Mesenchymal stem cell (in vitro differentiated cells and primary cell): ENCODE results near the gene MRPL20.

ENCODE experiments used
- DNase-seq: peaks from one replicate; pipeline ENCODE4 v3.0.0-alpha.2; 2013
- H2AFZ ChIP-seq: one replicate; pipeline ENCODE4 v1.6.1; 2013; ENCODE audit warnings: low read depth, mild to moderate bottlenecking, control low read depth, inconsistent platforms, low read length, moderate library complexity
- H2AK5ac ChIP-seq: 2 replicates; pipeline ENCODE4 v1.6.1; 2013; ENCODE audit warnings: low read length, moderate library complexity, mild to moderate bottlenecking, inconsistent platforms; ENCODE audit not compliant: severe bottlenecking
- H2BK120ac ChIP-seq: one replicate; pipeline ENCODE4 v1.6.1; 2013; ENCODE audit warnings: low read depth, mild to moderate bottlenecking, inconsistent platforms, low read length, moderate library complexity
- H2BK12ac ChIP-seq, 2 experiments: one replicate each; pipeline ENCODE4 v1.6.1; 2013; ENCODE audit warnings: inconsistent platforms in 2 of 2, low read length in 2 of 2, mild to moderate bottlenecking in 2 of 2, moderate library complexity in 2 of 2, control low read depth in 1 of 2
- H2BK15ac ChIP-seq: one replicate; pipeline ENCODE4 v1.6.1; 2013; ENCODE audit warnings: mild to moderate bottlenecking, low read depth, inconsistent platforms; ENCODE audit not compliant: poor library complexity, severe bottlenecking
- H2BK5ac ChIP-seq: 2 replicates; pipeline ENCODE4 v1.6.1; 2013; ENCODE audit warnings: low read depth, mild to moderate bottlenecking, low read length, control low read depth, inconsistent platforms; ENCODE audit not compliant: poor library complexity, severe bottlenecking
- H3K14ac ChIP-seq, 2 experiments: one replicate each; pipeline ENCODE4 v1.6.1; 2013; ENCODE audit warnings: inconsistent platforms in 2 of 2, low read length in 2 of 2, control low read depth in 1 of 2, mild to moderate bottlenecking in 1 of 2, moderate library complexity in 1 of 2
- H3K18ac ChIP-seq, 2 experiments: one replicate each; pipeline ENCODE4 v1.6.1; 2013; ENCODE audit warnings: inconsistent platforms in 2 of 2, low read length in 2 of 2, control low read depth in 1 of 2, low read depth in 1 of 2, mild to moderate bottlenecking in 1 of 2
- H3K23ac ChIP-seq, 2 experiments: one replicate each; pipeline ENCODE4 v1.6.1; 2013; ENCODE audit warnings: inconsistent platforms in 2 of 2, low read length in 2 of 2, mild to moderate bottlenecking in 2 of 2, moderate library complexity in 2 of 2, control low read depth in 1 of 2
- H3K27ac ChIP-seq: 2 replicates; pipeline ENCODE4 v1.5.1; 2013; ENCODE audit warnings: mild to moderate bottlenecking, moderate library complexity, low read length, control low read depth, inconsistent platforms; ENCODE audit not compliant: poor library complexity, severe bottlenecking
- H3K27me3 ChIP-seq, 2 experiments: 2 replicates each; pipeline versions ENCODE4 v1.6.1 to v1.7.0; 2013; ENCODE audit warnings: low read length in 2 of 2, mild to moderate bottlenecking in 2 of 2, moderate library complexity in 2 of 2, control low read depth in 1 of 2, inconsistent platforms in 1 of 2; ENCODE audit not compliant: control insufficient read depth in 1 of 2, insufficient read depth in 1 of 2
- H3K36me3 ChIP-seq, 2 experiments: 2 replicates each; pipeline versions ENCODE4 v1.6.1 to v1.7.0; 2013; ENCODE audit warnings: low read length in 2 of 2, control low read depth in 1 of 2, inconsistent platforms in 1 of 2, low read depth in 1 of 2, mild to moderate bottlenecking in 1 of 2; ENCODE audit not compliant: insufficient read depth in 2 of 2, control insufficient read depth in 1 of 2
- H3K4ac ChIP-seq, 2 experiments: one replicate each; pipeline ENCODE4 v1.6.1; 2013; ENCODE audit warnings: inconsistent platforms in 2 of 2, low read length in 2 of 2, mild to moderate bottlenecking in 2 of 2, moderate library complexity in 2 of 2, control low read depth in 1 of 2, low read depth in 1 of 2
- H3K4me1 ChIP-seq: 2 replicates; pipeline ENCODE4 v1.6.1; 2013; ENCODE audit warnings: low read depth, low read length, control low read depth; ENCODE audit not compliant: control insufficient read depth, insufficient read depth
- H3K4me2 ChIP-seq: 2 replicates; pipeline ENCODE4 v1.6.1; 2013; ENCODE audit warnings: low read length, mild to moderate bottlenecking, inconsistent platforms; ENCODE audit not compliant: poor library complexity, severe bottlenecking
- H3K4me3 ChIP-seq, 2 experiments: 2 replicates each; pipeline versions ENCODE4 v1.5.1 to v1.7.0; 2013; ENCODE audit warnings: low read length in 2 of 2, mild to moderate bottlenecking in 2 of 2, control low read depth in 1 of 2, low read depth in 1 of 2; ENCODE audit not compliant: insufficient read depth in 1 of 2
- H3K79me1 ChIP-seq: replicated peaks from 2 replicates; pipeline ENCODE4 v1.6.1; 2013; ENCODE audit warnings: mild to moderate bottlenecking, control low read depth, low read length, inconsistent platforms; ENCODE audit not compliant: poor library complexity, severe bottlenecking
- H3K9ac ChIP-seq: 2 replicates; pipeline ENCODE4 v1.7.0; 2013; ENCODE audit warnings: mild to moderate bottlenecking, low read length, moderate library complexity
- H3K9me3 ChIP-seq: 2 replicates; pipeline ENCODE4 v1.7.0; 2013; ENCODE audit warnings: mild to moderate bottlenecking, low read length; ENCODE audit not compliant: control insufficient read depth
- H4K8ac ChIP-seq: one replicate; pipeline ENCODE4 v1.6.1; 2013; ENCODE audit warnings: inconsistent platforms, mild to moderate bottlenecking, low read length, moderate library complexity
- H4K91ac ChIP-seq: one replicate; pipeline ENCODE4 v1.6.1; 2013; ENCODE audit warnings: mild to moderate bottlenecking, low read length, inconsistent platforms
- WGBS: methylation state at CpG from one replicate; pipeline ENCODE4 v1.1.7; 2013; ENCODE audit warnings: mixed read lengths; 5-methylcytosine and 5-hydroxymethylcytosine counted together

The MRPL20 gene

DNA sequence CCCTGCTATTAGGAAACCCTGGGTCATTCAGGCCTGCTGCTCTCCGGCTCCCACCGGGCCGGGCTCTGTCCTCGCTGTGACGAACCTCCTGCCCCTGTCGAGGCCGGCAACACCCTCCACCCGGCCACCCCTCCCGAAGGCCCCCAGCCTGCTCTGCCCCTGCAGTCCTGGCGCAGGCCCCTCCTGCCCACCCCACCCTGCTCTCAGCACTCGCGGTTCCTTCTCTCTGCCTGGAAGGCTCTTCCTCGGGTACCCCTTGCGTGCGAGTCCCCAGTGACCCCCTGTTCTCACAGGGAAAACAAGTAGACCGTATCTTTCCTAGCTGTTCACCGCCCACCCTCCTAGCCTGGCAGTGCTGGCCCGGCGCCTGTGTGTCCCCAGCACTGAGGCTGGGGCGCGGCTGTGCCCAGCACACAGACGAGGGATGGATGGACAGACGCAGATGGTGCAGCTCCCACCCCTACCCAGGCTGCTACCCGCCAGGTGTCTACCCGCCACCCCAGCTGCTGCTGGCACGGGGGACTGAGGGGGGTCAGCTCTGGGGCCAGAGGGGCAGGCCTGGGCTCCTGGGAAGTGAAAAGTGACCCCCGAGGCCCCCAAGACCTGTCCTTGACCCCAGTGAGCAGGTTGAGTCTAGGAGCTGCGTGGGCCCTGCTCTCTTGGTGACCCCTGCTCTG is 25.3 kb upstream of the MRPL20 start:
- Histone ChIP-seq H2BK5ac (no peak overlapping the region), H3K79me1 (peaks cover 15% of the 10 kb centered on the region), H3K36me3 (peaks cover 0 to 12% of the 10 kb centered on the region in 2 experiments), H3K4me2 (no peak overlapping the region), H3K14ac (peak overlapping the region in 1 of 2 experiments; percentile 71), H3K4ac (peak overlapping the region; percentile 19 to 90), H4K91ac (peak overlapping the region; percentile 92), H2AK5ac (peak overlapping the region; percentile 94), H2BK15ac (no peak overlapping the region), H3K9me3 (no peaks in the 10 kb centered on the region), H2BK12ac (peak overlapping the region; percentile 12 to 91), H3K27me3 (peaks cover 0 to 20% of the 10 kb centered on the region in 2 experiments), H3K18ac (peak overlapping the region; percentile 79 to 92), H3K9ac (no peak overlapping the region), H3K23ac (no peak overlapping the region), H3K4me3 (no peak overlapping the region), H2AFZ (no peak overlapping the region), H3K4me1 (peaks cover 71% of the 10 kb centered on the region), H2BK120ac (peak overlapping the region; percentile 87), H4K8ac (peak overlapping the region; percentile 96), H3K27ac (peak overlapping the region; percentile 60)
- DNase-seq, result no peak
- 83% methylated on average over 28 of the region's 28 CpGs for WGBS

DNA sequence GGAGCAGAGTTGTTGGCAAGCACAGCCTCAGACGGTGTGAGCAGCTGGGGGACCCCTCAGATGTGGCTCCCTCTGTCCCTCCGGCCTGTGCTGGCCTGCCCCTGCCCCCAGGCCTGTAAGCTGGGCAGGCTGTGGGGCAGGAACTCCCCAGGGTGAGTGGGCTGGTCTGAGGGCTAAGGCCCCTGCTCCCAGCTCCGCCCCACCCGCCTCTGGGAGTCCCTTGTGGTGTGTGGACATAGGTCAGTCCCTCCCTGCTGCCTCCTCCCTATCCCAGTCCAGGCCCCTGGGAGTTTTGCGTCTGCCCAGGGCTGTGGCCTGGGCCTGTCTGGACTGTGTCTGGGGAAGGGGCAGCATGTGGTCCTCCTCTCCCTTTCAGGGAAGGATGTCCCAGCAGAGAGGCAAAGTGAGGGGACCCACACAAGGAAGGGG is 24.8 kb upstream of the MRPL20 start:
- 14% methylated on average over 5 of the region's 5 CpGs for WGBS
- H3K27me3 ChIP-seq, result peaks cover 0 to 15% of the 10 kb centered on the region in 2 experiments
- H3K79me1 ChIP-seq, result peaks cover 11% of the 10 kb centered on the region
- H3K4me3 ChIP-seq, result no peak overlapping the region
- H3K9ac ChIP-seq, result no peak overlapping the region
- H4K8ac ChIP-seq, result peak overlapping the region; percentile 96
- peak; percentile 82 for DNase-seq
- H3K4me1 ChIP-seq, result peaks cover 66% of the 10 kb centered on the region
- H2BK120ac ChIP-seq, result peak overlapping the region; percentile 87
- peak overlapping the region; percentile 29 for H2AFZ ChIP-seq
- H3K4ac ChIP-seq, result peak overlapping the region; percentile 90
- H3K14ac ChIP-seq, result peak overlapping the region in 1 of 2 experiments; percentile 61
- H2BK12ac ChIP-seq, result peak overlapping the region; percentile 91 to 93
- H3K23ac ChIP-seq, result no peak overlapping the region
- H3K27ac ChIP-seq, result peak overlapping the region; percentile 60
- H3K36me3 ChIP-seq, result peaks cover 0 to 7% of the 10 kb centered on the region in 2 experiments
- H3K9me3 ChIP-seq, result no peaks in the 10 kb centered on the region
- no peak overlapping the region for H3K4me2 ChIP-seq
- H2BK5ac ChIP-seq, result no peak overlapping the region
- peak overlapping the region; percentile 94 for H2AK5ac ChIP-seq
- H2BK15ac ChIP-seq, result no peak overlapping the region
- H3K18ac ChIP-seq, result peak overlapping the region; percentile 79 to 92
- H4K91ac ChIP-seq, result peak overlapping the region; percentile 92

DNA sequence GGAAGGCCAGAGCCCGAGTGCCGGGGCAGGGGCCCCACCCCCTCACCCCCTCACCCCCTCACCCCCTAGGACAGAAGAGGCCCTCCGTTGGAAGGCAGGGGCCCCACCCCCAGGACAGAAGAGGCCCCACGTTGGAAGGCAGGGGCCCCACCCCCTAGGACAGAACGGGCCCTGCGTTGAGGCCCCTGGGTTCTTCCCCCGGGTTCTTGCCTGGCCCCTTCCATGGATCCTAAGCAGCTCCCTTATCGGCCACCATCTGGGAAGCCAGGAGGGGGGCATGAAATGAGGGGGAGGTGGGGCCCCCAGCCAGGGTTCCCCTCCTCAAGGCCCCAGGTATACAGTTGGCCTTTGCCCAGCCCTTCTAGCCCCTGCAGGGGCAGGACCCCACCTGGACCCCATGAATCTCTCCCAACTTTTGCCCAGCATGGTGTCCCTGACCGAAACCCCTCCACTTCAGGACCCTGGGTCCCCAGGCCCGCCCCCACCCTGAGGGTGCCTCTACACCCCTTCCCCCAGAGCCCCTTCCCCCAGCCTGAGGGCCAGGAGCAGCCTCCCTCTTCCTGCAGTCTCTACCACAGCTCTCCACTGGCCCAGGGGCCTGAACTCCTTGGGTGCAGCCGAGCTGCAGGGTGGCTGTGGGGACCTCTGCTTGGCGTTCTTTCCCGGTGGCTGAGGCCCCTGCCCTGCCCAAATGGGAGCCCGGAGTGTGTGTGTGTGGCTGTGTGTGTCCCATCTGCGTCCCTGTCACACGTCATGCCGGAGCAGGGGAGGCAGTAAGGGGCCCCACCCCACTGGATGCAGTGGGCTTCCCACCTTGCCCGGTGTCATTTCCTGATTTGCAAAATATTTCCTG is 24.1 kb upstream of the MRPL20 start:
- H3K79me1 ChIP-seq, result peaks cover 4% of the 10 kb centered on the region
- 58% methylated on average over 15 of the region's 18 CpGs for WGBS

More for the DNA sequence above, 24.1 kb upstream of the MRPL20 start:
- Histone ChIP-seq H3K4me2 (no peak overlapping the region), H2BK15ac (peak overlapping the region; percentile 80), H2BK12ac (peak overlapping the region; percentile 85 to 93), H3K18ac (peak overlapping the region; percentile 79 to 92), H3K36me3 (peaks cover 0 to 3% of the 10 kb centered on the region in 2 experiments), H2BK120ac (peak overlapping the region; percentile 83), H2BK5ac (no peak overlapping the region), H3K4ac (peak overlapping the region; percentile 90), H3K4me1 (peaks cover 62% of the 10 kb centered on the region), H3K23ac (peak overlapping the region in 1 of 2 experiments; percentile 14), H3K14ac (peak overlapping the region in 1 of 2 experiments; percentile 61), H4K8ac (peak overlapping the region; percentile 96), H2AFZ (peak overlapping the region; percentile 29), H3K27ac (peak overlapping the region; percentile 60), H3K4me3 (no peak overlapping the region), H3K9ac (no peak overlapping the region), H2AK5ac (peak overlapping the region; percentile 94), H4K91ac (peak overlapping the region; percentile 96), H3K9me3 (no peaks in the 10 kb centered on the region), H3K27me3 (peaks cover 0 to 10% of the 10 kb centered on the region in 2 experiments)
- no peak for DNase-seq
